ENCODE data around the gene CCDC88A. TPM values are rescaled to one million over a fixed set of nuclear protein-coding genes. Genes with fewer than 3 reads are reported as not detected.
A peak's percentile ranks its signal among the peaks of the same experiment; 100 is the strongest.
"Not testable (repeated sequence)": the region's sequence is repeated elsewhere in the genome, so short reads cannot be mapped to it uniquely, and the experiment has no call there.

The CCDC88A gene
- total RNA-seq, 1 experiment from 2014 or later = 58.0 TPM

- DNase-seq (ENCODE audit: extremely low read depth, low read depth) = no peak
Measured at GRCh38 chr2:55395724-55396605, 23.7 kb downstream of the CCDC88A start.

GRCh38 chr2:55391615-55392242 lies 27.9 kb downstream of the CCDC88A start:
- DNase-seq (ENCODE audit: extremely low read depth, low read depth) = no peak

- DNase-seq (ENCODE audit: extremely low read depth, low read depth) = no peak
Measured at GRCh38 chr2:55391155-55391554, 28.5 kb downstream of the CCDC88A start.

GRCh38 chr2:55385516-55385915 lies 34.1 kb downstream of the CCDC88A start:
- DNase-seq (ENCODE audit: extremely low read depth, low read depth) = not testable (repeated sequence)

GRCh38 chr2:55384786-55385185 lies 34.9 kb downstream of the CCDC88A start:
- DNase-seq (ENCODE audit: extremely low read depth, low read depth) = no peak

- DNase-seq (ENCODE audit: extremely low read depth, low read depth) = no peak
Measured at GRCh38 chr2:55371376-55371775, 48.3 kb downstream of the CCDC88A start.

GRCh38 chr2:55370208-55370607 lies 49.4 kb downstream of the CCDC88A start:
- DNase-seq (ENCODE audit: extremely low read depth, low read depth) = no peak

GRCh38 chr2:55365303-55365702 lies 54.4 kb downstream of the CCDC88A start:
- DNase-seq (ENCODE audit: extremely low read depth, low read depth) = no peak

GRCh38 chr2:55364189-55365055 lies 55.2 kb downstream of the CCDC88A start:
- DNase-seq (ENCODE audit: extremely low read depth, low read depth) = peak; percentile 80

GRCh38 chr2:55363636-55364035 lies 56.0 kb downstream of the CCDC88A start:
- no peak for DNase-seq (ENCODE audit: extremely low read depth, low read depth)

- no peak for DNase-seq (ENCODE audit: extremely low read depth, low read depth)
Measured at GRCh38 chr2:55361465-55362189, 58.0 kb downstream of the CCDC88A start.

GRCh38 chr2:55358451-55358850 lies 61.2 kb downstream of the CCDC88A start:
- DNase-seq (ENCODE audit: extremely low read depth, low read depth) = no peak

GRCh38 chr2:55357927-55358326 lies 61.7 kb downstream of the CCDC88A start:
- no peak for DNase-seq (ENCODE audit: extremely low read depth, low read depth)

- no peak for DNase-seq (ENCODE audit: extremely low read depth, low read depth)
Measured at GRCh38 chr2:55357164-55357563, 62.5 kb downstream of the CCDC88A start.

- not testable (repeated sequence) for DNase-seq (ENCODE audit: extremely low read depth, low read depth)
Measured at GRCh38 chr2:55356136-55356535, 63.5 kb downstream of the CCDC88A start.

- DNase-seq (ENCODE audit: extremely low read depth, low read depth) = no peak
Measured at GRCh38 chr2:55355451-55355850, 64.2 kb downstream of the CCDC88A start.

GRCh38 chr2:55351672-55352071 lies 68.0 kb downstream of the CCDC88A start:
- no peak for DNase-seq (ENCODE audit: extremely low read depth, low read depth)

- no peak for DNase-seq (ENCODE audit: extremely low read depth, low read depth)
Measured at GRCh38 chr2:55345064-55345463, 74.6 kb downstream of the CCDC88A start.

GRCh38 chr2:55338268-55338667 lies 81.4 kb downstream of the CCDC88A start:
- DNase-seq (ENCODE audit: extremely low read depth, low read depth) = no peak

GRCh38 chr2:55334728-55335127 lies 84.9 kb downstream of the CCDC88A start:
- DNase-seq (ENCODE audit: extremely low read depth, low read depth) = no peak
